Retinal pigment epithelial cell (primary cell): ENCODE data around the gene COBL.

Source experiments
- DNase-seq: peaks from one replicate; pipeline ENCODE4 v3.0.0-alpha.2; 2010; ENCODE audit warnings: low read depth
- H3K4me3 ChIP-seq: 2 replicates; pipeline ENCODE4 v1.5.1; 2011; ENCODE audit warnings: mild to moderate bottlenecking, low read length, control low read depth, moderate library complexity
- CTCF ChIP-seq: conservative IDR thresholded peaks from 2 replicates; pipeline ENCODE4 v1.5.1; 2011; ENCODE audit warnings: low read depth, low read length, control low read depth, inconsistent platforms

The COBL gene

GRCh38 chr7:51024867-51025266 lies 291.7 kb downstream of the COBL start:
- DNase-seq: no peak
- H3K4me3 ChIP-seq: no peak overlapping the region
- no peak for TF ChIP-seq CTCF

- no peak for TF ChIP-seq CTCF
- H3K4me3 ChIP-seq: no peak overlapping the region
- DNase-seq: no peak
These were observed 293.1 kb downstream of the COBL start for GRCh38 chr7:51023547-51023946.

GRCh38 chr7:51022821-51023220 lies 293.8 kb downstream of the COBL start:
- H3K4me3 ChIP-seq: no peak overlapping the region
- no peak for DNase-seq
- TF ChIP-seq CTCF: no peak

- TF ChIP-seq CTCF: no peak
- no peak overlapping the region for H3K4me3 ChIP-seq
- no peak for DNase-seq
These were observed 294.6 kb downstream of the COBL start for GRCh38 chr7:51021906-51022570.

GRCh38 chr7:51020944-51021343 lies 295.7 kb downstream of the COBL start:
- TF ChIP-seq CTCF: no peak

GRCh38 chr7:51019891-51020870 lies 296.4 kb downstream of the COBL start:
- no peak for DNase-seq
- no peak overlapping the region for H3K4me3 ChIP-seq
- TF ChIP-seq CTCF: no peak

More at GRCh38 chr7:51020944-51021343, 295.7 kb downstream of the COBL start:
- DNase-seq: no peak
- no peak overlapping the region for H3K4me3 ChIP-seq
